NCI-H1694 treated with DMSO at 0.1 percent for 48 hours (cell line): Measurements from ENCODE around the gene RPL3.

Experiments
- DNase-seq: peaks from one replicate; lab custom pipeline; 2025; lab: John Stamatoyannopoulos, UW

Gene RPL3

GRCh38 chr22:39317084-39317774, 2.2 kb downstream of the RPL3 start:
- no peak for DNase-seq

DNA sequence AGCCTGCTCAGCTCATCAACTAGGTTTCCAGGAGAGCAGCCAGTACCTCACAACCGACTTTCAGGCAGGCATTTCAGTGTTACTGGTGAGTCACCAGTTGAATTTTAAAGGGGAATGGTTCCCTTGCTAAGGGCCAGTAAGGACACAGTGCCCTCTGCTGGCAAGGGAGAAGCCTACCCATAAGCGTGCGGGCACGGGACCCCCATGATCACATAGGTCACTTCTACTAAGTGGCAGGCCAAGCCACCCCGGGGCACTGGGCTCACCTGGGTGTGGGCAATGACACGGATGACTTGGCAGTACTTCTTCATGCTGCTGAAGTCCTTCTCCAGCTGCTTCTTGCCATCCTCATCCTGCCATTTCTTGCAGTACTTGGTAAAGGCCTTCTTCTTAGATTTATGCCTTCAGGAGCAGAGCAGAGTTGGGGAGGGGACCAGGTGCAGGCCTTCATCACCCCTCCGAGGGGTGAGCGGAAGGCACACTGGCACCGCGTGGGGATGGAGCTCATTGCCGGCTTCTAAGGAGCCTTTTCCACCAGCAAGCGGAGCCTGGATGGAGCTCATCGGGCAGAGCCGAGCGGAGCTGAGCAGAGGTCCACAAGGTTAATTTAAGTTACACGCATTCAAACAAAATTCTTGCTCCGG, 2.9 kb downstream of the RPL3 start:
- DNase-seq, result peak; percentile 77

DNA sequence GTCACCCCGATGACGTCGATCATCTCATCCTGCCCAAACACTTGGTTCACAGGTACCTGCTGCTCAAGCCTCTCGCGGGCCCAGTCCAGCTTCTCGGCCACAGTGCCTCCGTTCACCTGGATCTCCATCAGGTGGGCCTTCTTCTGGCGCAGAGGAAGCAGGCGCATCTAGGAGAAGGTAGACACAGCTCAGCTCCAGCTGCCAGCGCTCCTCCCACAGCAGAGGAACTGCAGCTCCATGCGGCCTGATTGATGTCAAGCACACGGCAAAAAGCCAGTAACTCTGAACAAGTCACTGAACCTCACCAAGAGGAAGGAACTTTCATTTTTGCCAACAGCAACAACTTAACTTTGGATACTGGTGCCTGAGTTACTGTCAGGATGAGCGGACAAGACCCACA, 4.0 kb downstream of the RPL3 start:
- no peak for DNase-seq

DNA sequence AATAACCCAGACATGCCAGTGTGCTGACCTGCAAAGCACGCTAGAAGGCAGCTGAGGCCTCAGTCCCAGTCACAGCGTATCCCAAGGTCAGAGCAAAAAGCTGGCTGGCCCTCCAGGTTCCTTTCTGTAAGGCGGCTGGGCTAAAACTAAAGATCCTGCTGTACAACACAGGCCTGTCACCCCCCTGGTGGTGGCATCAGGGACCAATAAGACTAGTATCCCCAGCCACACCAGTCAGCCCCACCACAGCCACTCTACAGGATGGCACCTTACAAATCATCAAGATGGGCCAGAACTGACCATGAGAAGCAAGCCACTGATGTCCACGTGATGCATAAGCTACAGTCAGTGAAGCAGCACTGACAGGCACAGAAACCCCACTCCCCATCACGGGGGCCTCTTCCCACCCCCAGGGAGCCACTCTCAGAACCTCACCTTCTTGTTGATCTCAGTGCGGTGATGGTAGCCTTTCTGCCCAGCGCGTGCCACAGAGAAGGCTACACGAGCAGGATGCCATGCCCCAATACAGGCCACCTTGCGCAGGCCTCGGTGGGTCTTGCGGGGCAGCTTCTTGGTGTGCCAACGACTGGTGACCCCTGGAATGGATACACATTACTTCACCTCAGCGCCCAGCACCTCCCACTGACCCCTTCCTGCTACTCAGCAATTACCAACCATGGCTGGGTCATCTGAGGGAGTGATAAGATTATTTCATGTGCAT, 5.0 kb downstream of the RPL3 start:
- no peak for DNase-seq

DNA sequence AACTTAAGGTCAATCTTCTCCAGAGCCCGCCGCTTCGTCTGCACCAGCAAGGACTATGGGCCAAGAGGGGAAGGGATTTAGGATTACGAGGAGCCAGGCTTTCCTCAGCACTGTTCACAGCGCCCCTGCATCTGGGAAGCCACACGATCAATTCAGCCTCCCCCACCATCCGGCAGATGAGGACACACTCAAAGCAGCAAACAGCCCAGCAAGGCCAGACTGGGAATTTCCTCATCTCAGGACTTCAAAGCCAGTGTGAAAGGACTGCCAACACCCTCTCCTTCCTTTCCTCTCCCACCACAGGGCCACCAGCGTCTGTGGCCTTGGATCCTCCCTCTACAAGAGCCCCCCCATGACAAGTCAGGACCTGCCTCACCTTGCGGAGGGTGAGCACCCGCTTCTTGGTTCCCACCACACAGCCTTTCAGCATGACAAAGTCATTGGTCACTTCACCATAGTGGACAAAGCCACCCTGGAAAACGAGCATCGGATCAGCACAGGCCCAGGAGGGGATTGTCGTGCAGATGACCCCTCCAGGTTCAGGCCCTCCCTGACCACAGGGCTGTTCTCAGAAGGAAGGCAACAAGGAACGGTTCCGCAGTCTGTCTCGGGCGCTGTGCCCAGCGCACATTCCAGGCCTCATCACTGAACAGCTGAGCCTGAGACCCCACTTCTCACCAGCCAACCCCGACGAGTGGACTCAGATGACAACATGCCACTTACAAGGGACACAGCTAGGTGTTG, 6.0 kb downstream of the RPL3 start:
- DNase-seq, result no peak

DNA sequence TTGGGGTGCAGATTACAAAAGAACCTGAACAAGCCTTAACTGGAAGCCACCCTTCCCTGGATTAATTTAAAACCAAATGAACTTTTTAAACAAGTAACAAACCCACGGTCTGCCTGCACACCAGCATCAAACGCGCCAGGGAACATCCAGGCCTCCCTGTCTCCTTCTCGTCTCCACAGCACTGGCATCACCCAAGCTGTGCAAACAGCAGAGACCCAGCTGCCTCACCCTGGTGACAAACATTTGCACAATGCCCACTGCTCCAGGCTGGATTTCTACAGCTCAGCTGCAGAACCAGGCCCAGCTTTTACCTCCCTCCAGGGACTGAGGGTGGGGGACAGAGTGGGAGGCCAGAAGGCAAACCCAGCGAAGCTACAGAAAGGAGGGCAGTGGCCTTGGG, 7.0 kb downstream of the RPL3 start:
- DNase-seq, result no peak

GRCh38 chr22:39311592-39312400, 7.6 kb downstream of the RPL3 start:
- DNase-seq, result no peak

- no peak for DNase-seq
Observed at GRCh38 chr22:39309881-39310714, 9.3 kb downstream of the RPL3 start.

GRCh38 chr22:39309364-39309861, 10.0 kb downstream of the RPL3 start:
- no peak for DNase-seq

DNA sequence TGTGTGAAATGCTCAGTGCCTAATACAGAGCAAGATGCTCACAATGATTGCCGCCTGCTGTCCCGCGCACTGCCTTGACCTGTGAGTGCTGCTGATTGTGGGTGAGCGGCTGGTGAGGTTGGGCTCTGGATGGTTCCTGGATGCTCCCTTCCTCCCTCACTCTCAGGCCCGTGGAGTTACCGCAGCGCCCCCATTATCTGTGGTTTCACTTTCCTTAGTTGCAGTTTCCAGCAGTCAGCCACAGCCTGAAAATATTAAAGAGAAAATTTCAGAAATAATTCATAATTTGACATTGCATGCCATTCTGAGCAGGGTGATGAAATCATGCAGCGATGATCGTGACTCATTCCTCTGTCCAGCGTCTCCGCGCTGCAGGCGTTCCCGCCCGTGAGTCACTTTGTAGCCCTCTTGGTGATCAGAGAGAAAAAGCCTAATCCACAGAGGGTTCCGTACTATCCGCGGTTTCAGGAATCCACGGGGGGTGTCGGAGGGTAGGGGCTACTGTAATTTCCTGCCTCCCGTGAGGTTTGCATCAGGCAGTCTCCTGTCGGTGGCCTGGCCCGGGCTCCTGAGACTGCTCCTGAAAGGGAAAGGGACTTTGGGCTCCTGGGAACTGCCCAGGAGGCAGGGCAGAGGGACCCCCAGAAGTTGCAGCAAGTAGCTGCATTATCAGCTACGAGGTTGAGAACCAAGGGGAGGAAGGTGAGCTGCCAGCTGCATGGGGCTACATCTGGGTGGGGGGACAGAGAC, 10.6 kb downstream of the RPL3 start:
- DNase-seq, result no peak

GRCh38 chr22:39306456-39307361, 12.7 kb downstream of the RPL3 start:
- peak; percentile 19 for DNase-seq

- DNase-seq, result no peak
Observed at GRCh38 chr22:39303892-39304671, 15.3 kb downstream of the RPL3 start.

DNA sequence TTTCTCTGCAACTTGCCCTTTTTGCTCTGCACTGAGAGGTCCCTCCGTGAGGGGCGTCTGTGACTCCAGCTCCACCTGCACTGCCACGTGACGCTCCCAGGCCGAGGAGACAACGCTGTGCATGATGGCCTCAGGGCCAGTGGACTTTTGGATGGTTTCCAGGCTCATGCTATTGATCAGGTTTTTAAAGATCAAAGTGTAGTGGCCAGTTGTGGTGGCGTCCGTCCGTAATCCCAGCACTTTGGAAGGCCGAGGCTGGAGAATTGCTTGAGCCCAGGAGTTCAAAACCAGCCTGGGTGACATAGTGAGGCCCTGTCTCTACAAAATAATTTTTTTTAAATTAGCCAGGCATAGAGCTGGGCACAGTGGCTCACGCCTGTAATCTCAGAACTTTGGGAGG, 16.1 kb downstream of the RPL3 start:
- no peak for DNase-seq

DNA sequence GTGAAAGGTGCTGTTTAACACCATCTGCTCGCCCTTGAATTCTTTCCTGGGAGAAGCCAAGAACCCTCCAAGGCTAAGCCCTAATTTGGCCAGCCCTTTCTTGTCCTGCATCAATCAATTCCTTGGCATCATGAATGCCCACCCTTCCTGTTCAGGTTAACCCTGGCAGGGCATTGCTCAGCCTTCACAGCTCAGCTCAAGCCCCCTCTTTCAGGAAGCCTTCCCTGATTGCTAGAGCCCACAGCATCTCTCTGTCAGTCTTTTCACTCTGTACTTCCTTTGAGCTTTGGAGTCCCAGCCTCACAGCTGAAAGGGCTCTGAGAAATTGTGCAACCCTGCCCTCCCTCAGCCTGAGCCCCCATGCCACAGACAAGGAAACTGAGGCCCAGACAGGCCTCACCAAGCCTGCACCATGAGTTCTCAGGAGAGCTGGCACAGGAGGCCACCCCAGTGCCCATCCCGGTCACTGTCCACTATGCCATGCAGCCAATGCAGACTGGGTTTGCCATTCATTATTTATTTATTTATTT, 16.9 kb downstream of the RPL3 start:
- DNase-seq, result no peak

DNA sequence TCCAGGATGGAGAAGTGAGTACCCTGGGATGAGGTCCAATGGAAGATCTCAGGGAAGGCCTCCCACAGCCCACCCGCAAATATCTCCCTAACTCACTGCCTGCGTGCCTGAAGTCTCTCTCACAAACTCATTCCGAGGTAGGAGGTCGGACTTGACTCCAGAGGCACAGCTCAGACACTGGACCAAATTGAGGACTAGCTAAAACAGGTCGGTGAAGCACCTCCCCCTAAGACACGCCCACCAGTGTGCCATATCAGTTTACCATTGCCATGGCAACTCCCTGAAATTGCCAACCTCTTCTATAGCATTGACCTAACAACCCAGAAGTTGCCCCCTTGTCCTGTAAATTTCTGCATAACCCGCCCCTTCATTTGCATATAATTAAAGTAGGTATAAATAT, 17.5 kb downstream of the RPL3 start:
- no peak for DNase-seq

DNA sequence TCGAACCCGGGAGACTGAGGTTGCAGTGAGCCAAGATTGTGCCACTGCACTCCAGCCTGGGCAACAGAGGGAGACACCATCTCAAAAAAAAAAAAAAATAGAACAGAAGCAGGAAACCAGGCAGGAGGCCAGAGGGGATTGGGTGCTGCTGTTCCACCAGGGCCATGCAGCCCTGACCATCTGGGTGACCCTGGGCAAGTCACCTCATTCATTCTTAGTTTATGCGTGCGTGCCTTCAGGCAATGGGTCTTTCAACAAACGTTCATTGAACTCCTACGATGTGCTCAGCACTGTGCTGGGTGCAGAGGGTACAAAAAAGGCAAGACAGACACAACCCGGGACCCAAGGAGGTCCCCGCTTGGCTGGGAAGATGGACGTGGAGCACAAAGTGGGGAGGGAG, 18.3 kb downstream of the RPL3 start:
- DNase-seq, result no peak

- DNase-seq, result no peak
Observed at GRCh38 chr22:39300186-39300830, 19.1 kb downstream of the RPL3 start.
